GM19240 (cell line): ENCODE results near the gene TMX1.

Experiments used
- DNase-seq: peaks from one replicate; pipeline ENCODE4 v3.0.0; 2011; ENCODE audit warnings: low spot score; ENCODE audit not compliant: insufficient read length

TMX1 gene

GRCh38 chr14:51242545-51243490, 2.8 kb downstream of the TMX1 start:
- no peak for DNase-seq

- no peak for DNase-seq
These were observed 4.5 kb downstream of the TMX1 start for GRCh38 chr14:51244591-51244990.

GRCh38 chr14:51246032-51246431, 6.0 kb downstream of the TMX1 start:
- DNase-seq, result no peak

- peak; percentile 6 for DNase-seq
These were observed 8.3 kb downstream of the TMX1 start for GRCh38 chr14:51248016-51248987.

- no peak for DNase-seq
These were observed 11.4 kb downstream of the TMX1 start for GRCh38 chr14:51251486-51251885.

- no peak for DNase-seq
These were observed 13.8 kb downstream of the TMX1 start for GRCh38 chr14:51253880-51254279.

- DNase-seq, result no peak
These were observed 18.2 kb downstream of the TMX1 start for GRCh38 chr14:51258280-51258679.

- DNase-seq, result no peak
These were observed 18.7 kb downstream of the TMX1 start for GRCh38 chr14:51258788-51259187.

GRCh38 chr14:51260225-51260624, 20.2 kb downstream of the TMX1 start:
- DNase-seq, result no peak

GRCh38 chr14:51261151-51261550, 21.1 kb downstream of the TMX1 start:
- DNase-seq, result no peak

GRCh38 chr14:51262868-51263267, 22.8 kb downstream of the TMX1 start:
- no peak for DNase-seq

GRCh38 chr14:51269634-51270033, 29.6 kb downstream of the TMX1 start:
- DNase-seq, result no peak

GRCh38 chr14:51276605-51277004, 36.6 kb downstream of the TMX1 start:
- no peak for DNase-seq

- DNase-seq, result no peak
These were observed 37.8 kb downstream of the TMX1 start for GRCh38 chr14:51277753-51278415.

- DNase-seq, result no peak
These were observed 42.5 kb downstream of the TMX1 start for GRCh38 chr14:51282517-51282916.

GRCh38 chr14:51283402-51284085, 43.5 kb downstream of the TMX1 start:
- no peak for DNase-seq

GRCh38 chr14:51284241-51284640, 44.2 kb downstream of the TMX1 start:
- DNase-seq, result no peak

GRCh38 chr14:51285120-51285519, 45.1 kb downstream of the TMX1 start:
- no peak for DNase-seq

- DNase-seq, result no peak
These were observed 49.1 kb downstream of the TMX1 start for GRCh38 chr14:51289169-51289568.

GRCh38 chr14:51290132-51290531, 50.1 kb downstream of the TMX1 start:
- no peak for DNase-seq

- DNase-seq, result no peak
These were observed 51.0 kb downstream of the TMX1 start for GRCh38 chr14:51291016-51291415.
